HepG2 (cell line): ENCODE data around the gene VPS18. TPM values are rescaled to one million over a fixed set of nuclear protein-coding genes. Genes with fewer than 3 reads are reported as not detected.

Experiments used
- ATF7 ChIP-seq, 2 experiments: fragments of 450-650 bp in 1 of 2; sonication (generic) in 1 of 2; formaldehyde crosslinking in 1 of 2; IDR thresholded peaks; 2 replicates each; pipeline versions ENCODE4 v1.4.0 to v1.6.1; 2016 to 2020; ENCODE audit warnings: antibody characterized with exemption in 1 of 2, mild to moderate bottlenecking in 1 of 2, missing genetic modification reagents in 1 of 2
- HDAC2 ChIP-seq: sonication (generic); formaldehyde crosslinking; IDR thresholded peaks from 2 replicates; pipeline ENCODE4 v1.4.0; 2020; ENCODE audit warnings: missing genetic modification reagents
- MED1 ChIP-seq: sonication (generic); formaldehyde crosslinking; IDR thresholded peaks from 2 replicates; pipeline ENCODE4 v1.4.0; 2020; ENCODE audit warnings: missing genetic modification reagents
- MYPOP ChIP-seq: sonication (generic); formaldehyde crosslinking; IDR thresholded peaks from 2 replicates; pipeline ENCODE4 v1.8.1; 2023; ENCODE audit warnings: mild to moderate bottlenecking, moderate library complexity, missing genetic modification reagents
- NCOA5 ChIP-seq: sonication (generic); formaldehyde crosslinking; IDR thresholded peaks from 2 replicates; pipeline ENCODE4 v1.4.0; 2020; ENCODE audit warnings: missing genetic modification reagents
- NR2F6 ChIP-seq, 2 experiments: IDR thresholded peaks; 2 replicates each; pipeline ENCODE4 v1.6.1; 2016; ENCODE audit warnings: antibody characterized with exemption in 1 of 2, mild to moderate bottlenecking in 1 of 2
- SOX13 ChIP-seq, 3 experiments: fragments of 450-650 bp in 1 of 3; sonication (generic) in 1 of 3; formaldehyde crosslinking in 1 of 3; IDR thresholded peaks in 2 of 3; conservative IDR thresholded peaks in 1 of 3; 2 replicates each; pipeline versions ENCODE4 v1.5.0 to v1.6.1; 2016 to 2020; ENCODE audit warnings: antibody characterized with exemption in 1 of 3, mild to moderate bottlenecking in 1 of 3, missing compliant biosample characterization in 1 of 3, missing genetic modification reagents in 1 of 3, moderate library complexity in 1 of 3
- TBX2 ChIP-seq: sonication (generic); formaldehyde crosslinking; IDR thresholded peaks from 2 replicates; pipeline ENCODE4 v1.5.0; 2020; ENCODE audit warnings: missing genetic modification reagents, mild to moderate bottlenecking, borderline replicate concordance
- ZBTB3 ChIP-seq: sonication (generic); formaldehyde crosslinking; IDR thresholded peaks from 2 replicates; pipeline ENCODE4 v1.4.0; 2020; ENCODE audit warnings: low read depth, mild to moderate bottlenecking, moderate library complexity, missing genetic modification reagents, borderline replicate concordance
- ZMYM3 ChIP-seq: sonication (generic); formaldehyde crosslinking; IDR thresholded peaks from 2 replicates; pipeline ENCODE4 v1.5.1; 2020; ENCODE audit warnings: mild to moderate bottlenecking, missing genetic modification reagents
- ZNF264 ChIP-seq: sonication (generic); formaldehyde crosslinking; IDR thresholded peaks from 2 replicates; pipeline ENCODE4 v1.4.0; 2020; ENCODE audit warnings: missing genetic modification reagents
- ZNF292 ChIP-seq: sonication (generic); formaldehyde crosslinking; IDR thresholded peaks from 2 replicates; pipeline ENCODE4 v1.8.1; 2022; ENCODE audit warnings: mild to moderate bottlenecking, low read depth, missing genetic modification reagents, borderline replicate concordance
- ZNF501 ChIP-seq: sonication (generic); formaldehyde crosslinking; IDR thresholded peaks from 2 replicates; pipeline ENCODE4 v1.5.1; 2020; ENCODE audit warnings: mild to moderate bottlenecking, moderate library complexity, missing genetic modification reagents
- ZNF746 ChIP-seq: sonication (generic); formaldehyde crosslinking; IDR thresholded peaks from 2 replicates; pipeline ENCODE4 v1.8.0; 2022; ENCODE audit warnings: mild to moderate bottlenecking, missing genetic modification reagents
- polyA plus RNA-seq, 8 experiments: library from polyadenylated mRNA; depleted of rRNA in 3 of 8; stranded (reverse) in 7 of 8; unstranded in 1 of 8; fragments of >200 nt; fragmentation: Illumina TruSeq in 4 of 8; extraction: Trizol in 4 of 8; gene quantifications; 2 replicates each; pipeline versions ENCODE4 v1.2.1 to v1.2.3, GENCODE V29; 2011 to 2016; ENCODE audit warnings: low read depth in 4 of 8, missing spikeins in 1 of 8, mixed read lengths in 1 of 8; ENCODE audit not compliant: insufficient read depth in 1 of 8
- total RNA-seq, 5 experiments: library from RNA; depleted of rRNA; stranded (reverse); fragments of >200 nt; fragmentation: Illumina TruSeq; extraction: Trizol; gene quantifications; 2 replicates each; pipeline ENCODE4 v1.2.3, GENCODE V29; 2016; ENCODE audit warnings: low read depth in 1 of 5
- TF ChIP-seq, protein P1 (sequence below): sonication (generic); formaldehyde crosslinking; IDR thresholded peaks from 2 replicates; pipeline ENCODE4 v1.4.0; 2020; ENCODE audit warnings: missing genetic modification reagents, mild to moderate bottlenecking, borderline replicate concordance
- TF ChIP-seq, protein P2 (sequence below): IDR thresholded peaks from 2 replicates; pipeline ENCODE4 v1.6.1; 2018; ENCODE audit warnings: missing genetic modification reagents, mild to moderate bottlenecking, missing compliant biosample characterization
- TF ChIP-seq, protein P3 (sequence below): sonication (generic); formaldehyde crosslinking; conservative IDR thresholded peaks from 2 replicates; pipeline ENCODE4 v1.4.0; 2020; ENCODE audit warnings: missing genetic modification reagents
- TF ChIP-seq, protein P4 (sequence below): sonication (generic); IDR thresholded peaks from 2 replicates; pipeline ENCODE4 v1.6.1; 2016; ENCODE audit warnings: low read depth, borderline replicate concordance
- TF ChIP-seq, protein P5 (sequence below): sonication (generic); formaldehyde crosslinking; IDR thresholded peaks from 2 replicates; pipeline ENCODE4 v1.5.0; 2020; ENCODE audit warnings: missing genetic modification reagents

Gene VPS18
- total and polyA plus RNA-seq, 2 of the 13 experiments (the other 11 are each of a cell fraction or from before 2014, with no cell fraction given) = 5.8 to 17.0 TPM

DNA sequence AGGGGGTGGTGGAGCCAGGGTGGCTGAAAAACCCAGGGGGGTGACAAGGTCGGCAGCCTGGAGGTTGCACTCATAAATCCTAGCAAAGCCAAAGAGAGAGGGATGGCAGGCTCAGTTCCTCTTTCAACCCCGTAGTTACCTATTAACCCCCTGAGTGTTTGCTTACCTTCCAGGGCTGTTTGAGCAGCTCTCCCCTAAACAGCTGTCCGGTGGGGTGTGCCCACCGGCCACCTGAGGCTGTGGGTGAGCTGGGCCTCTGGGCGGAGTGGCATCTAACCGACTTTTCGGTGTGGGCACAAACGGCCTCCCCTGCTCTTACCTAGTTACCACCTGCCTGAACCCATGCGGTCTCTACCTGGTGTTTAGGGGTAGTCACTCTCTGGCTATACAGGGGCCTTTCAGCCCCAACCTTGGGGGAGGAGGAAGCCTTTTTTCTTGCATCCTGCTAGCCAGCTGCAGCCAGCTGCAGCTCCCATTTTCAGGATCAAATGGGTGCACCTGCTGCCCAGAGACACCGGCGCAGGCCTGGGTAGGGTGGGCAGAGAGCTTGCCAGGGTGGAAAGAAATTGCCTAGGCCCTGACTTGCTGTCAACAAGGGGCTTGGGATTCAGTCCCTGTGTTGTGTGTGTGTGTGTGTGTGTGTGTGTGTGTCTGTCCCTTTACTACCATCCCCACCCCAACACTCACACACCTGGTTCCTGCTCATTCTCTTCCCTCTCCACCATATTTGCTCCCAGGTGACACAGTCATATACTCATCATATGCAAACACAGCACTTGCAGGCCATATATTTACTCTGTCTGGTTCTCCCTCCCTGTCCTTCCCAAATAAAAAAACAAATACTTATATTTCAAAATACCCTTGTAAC, 38.6 kb downstream of the VPS18 start (continued):
- TF ChIP-seq ZBTB3 (CRISPR knock-in tag) (no peak), SOX13 (IDR thresholded peaks at IDR 0.05) (no peak), SOX13 (CRISPR knock-in tag; conservative IDR thresholded peaks at IDR 0.05 in 1 of 2, IDR thresholded peaks at IDR 0.05 in 1 of 2) (peak in 1 of 2 experiments; percentile 36; a peak in 1 of 4 replicates), NR2F6 (IDR thresholded peaks at IDR 0.05) (0 out of 2 replicates have a peak, but pooled peaks have one; percentile 16), NR2F6 (CRISPR knock-in tag; IDR thresholded peaks at IDR 0.05) (peak; percentile 24; the same call in 1 of the 2 replicates), ZMYM3 (CRISPR knock-in tag) (0 out of 2 replicates have a peak, but pooled peaks have one; percentile 8), ZNF264 (CRISPR knock-in tag) (no peak), ZNF292 (0 out of 2 replicates have a peak, but pooled peaks have one; percentile 59), ZNF746 (CRISPR knock-in tag) (peak; percentile 71; the same call in 1 of the 2 replicates), MYPOP (CRISPR knock-in tag) (peak; percentile 53; the same call in 1 of the 2 replicates), TBX2 (CRISPR knock-in tag) (0 out of 2 replicates have a peak, but pooled peaks have one; percentile 39), ZNF501 (CRISPR knock-in tag) (0 out of 2 replicates have a peak, but pooled peaks have one; percentile 53), HDAC2 (CRISPR knock-in tag) (peak; percentile 68; the same call in 1 of the 2 replicates), MED1 (CRISPR knock-in tag) (peak; percentile 21; the same call in 1 of the 2 replicates), ATF7 (IDR thresholded peaks at IDR 0.05) (no peak), ATF7 (CRISPR knock-in tag; IDR thresholded peaks at IDR 0.05) (no peak; the same call in 1 of the 2 replicates), NCOA5 (no peak)
- TF ChIP-seq, protein P1, sequence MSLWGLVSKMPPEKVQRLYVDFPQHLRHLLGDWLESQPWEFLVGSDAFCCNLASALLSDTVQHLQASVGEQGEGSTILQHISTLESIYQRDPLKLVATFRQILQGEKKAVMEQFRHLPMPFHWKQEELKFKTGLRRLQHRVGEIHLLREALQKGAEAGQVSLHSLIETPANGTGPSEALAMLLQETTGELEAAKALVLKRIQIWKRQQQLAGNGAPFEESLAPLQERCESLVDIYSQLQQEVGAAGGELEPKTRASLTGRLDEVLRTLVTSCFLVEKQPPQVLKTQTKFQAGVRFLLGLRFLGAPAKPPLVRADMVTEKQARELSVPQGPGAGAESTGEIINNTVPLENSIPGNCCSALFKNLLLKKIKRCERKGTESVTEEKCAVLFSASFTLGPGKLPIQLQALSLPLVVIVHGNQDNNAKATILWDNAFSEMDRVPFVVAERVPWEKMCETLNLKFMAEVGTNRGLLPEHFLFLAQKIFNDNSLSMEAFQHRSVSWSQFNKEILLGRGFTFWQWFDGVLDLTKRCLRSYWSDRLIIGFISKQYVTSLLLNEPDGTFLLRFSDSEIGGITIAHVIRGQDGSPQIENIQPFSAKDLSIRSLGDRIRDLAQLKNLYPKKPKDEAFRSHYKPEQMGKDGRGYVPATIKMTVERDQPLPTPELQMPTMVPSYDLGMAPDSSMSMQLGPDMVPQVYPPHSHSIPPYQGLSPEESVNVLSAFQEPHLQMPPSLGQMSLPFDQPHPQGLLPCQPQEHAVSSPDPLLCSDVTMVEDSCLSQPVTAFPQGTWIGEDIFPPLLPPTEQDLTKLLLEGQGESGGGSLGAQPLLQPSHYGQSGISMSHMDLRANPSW (CRISPR knock-in tag) = no peak
- TF ChIP-seq, protein P2, sequence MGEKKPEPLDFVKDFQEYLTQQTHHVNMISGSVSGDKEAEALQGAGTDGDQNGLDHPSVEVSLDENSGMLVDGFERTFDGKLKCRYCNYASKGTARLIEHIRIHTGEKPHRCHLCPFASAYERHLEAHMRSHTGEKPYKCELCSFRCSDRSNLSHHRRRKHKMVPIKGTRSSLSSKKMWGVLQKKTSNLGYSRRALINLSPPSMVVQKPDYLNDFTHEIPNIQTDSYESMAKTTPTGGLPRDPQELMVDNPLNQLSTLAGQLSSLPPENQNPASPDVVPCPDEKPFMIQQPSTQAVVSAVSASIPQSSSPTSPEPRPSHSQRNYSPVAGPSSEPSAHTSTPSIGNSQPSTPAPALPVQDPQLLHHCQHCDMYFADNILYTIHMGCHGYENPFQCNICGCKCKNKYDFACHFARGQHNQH (CRISPR knock-in tag) = 0 out of 2 replicates have a peak, but pooled peaks have one; percentile 17
- TF ChIP-seq, protein P3, sequence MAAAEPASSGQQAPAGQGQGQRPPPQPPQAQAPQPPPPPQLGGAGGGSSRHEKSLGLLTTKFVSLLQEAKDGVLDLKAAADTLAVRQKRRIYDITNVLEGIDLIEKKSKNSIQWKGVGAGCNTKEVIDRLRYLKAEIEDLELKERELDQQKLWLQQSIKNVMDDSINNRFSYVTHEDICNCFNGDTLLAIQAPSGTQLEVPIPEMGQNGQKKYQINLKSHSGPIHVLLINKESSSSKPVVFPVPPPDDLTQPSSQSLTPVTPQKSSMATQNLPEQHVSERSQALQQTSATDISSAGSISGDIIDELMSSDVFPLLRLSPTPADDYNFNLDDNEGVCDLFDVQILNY = no peak
- TF ChIP-seq, protein P4, sequence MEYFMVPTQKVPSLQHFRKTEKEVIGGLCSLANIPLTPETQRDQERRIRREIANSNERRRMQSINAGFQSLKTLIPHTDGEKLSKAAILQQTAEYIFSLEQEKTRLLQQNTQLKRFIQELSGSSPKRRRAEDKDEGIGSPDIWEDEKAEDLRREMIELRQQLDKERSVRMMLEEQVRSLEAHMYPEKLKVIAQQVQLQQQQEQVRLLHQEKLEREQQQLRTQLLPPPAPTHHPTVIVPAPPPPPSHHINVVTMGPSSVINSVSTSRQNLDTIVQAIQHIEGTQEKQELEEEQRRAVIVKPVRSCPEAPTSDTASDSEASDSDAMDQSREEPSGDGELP = peak; percentile 97
- TF ChIP-seq, protein P5, sequence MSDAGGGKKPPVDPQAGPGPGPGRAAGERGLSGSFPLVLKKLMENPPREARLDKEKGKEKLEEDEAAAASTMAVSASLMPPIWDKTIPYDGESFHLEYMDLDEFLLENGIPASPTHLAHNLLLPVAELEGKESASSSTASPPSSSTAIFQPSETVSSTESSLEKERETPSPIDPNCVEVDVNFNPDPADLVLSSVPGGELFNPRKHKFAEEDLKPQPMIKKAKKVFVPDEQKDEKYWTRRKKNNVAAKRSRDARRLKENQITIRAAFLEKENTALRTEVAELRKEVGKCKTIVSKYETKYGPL = no peak
